ENCODE results near the gene HOOK2. TPM values are rescaled to one million over a fixed set of nuclear protein-coding genes. Genes with fewer than 3 reads are reported as not detected.

Gene HOOK2
- total RNA-seq, 1 experiment from 2014 or later: 70.0 TPM

GRCh38 chr19:12737835-12738351, 37.5 kb downstream of the HOOK2 start:
- ChIA-PET CTCF (interaction anchor here (1.7 kb wide), 1 partner anchor 23 kb away, joined by 14 read pairs; no protein-coding TSS in a partner anchor), POLR2A (interaction anchor here (1.3 to 5.3 kb wide), 2 partner anchors 15 to 42 kb away, joined by 4 to 44 read pairs; partner anchors contain the start of genes FBXW9 and TNPO2)
- H3K9me3 Mint-ChIP-seq: no peaks in the 10 kb centered on the region
- H3K27me3 Mint-ChIP-seq (ENCODE audit: low read depth): no peaks in the 10 kb centered on the region; the same call in 1 of the 2 replicates
- no peak for DNase-seq (ENCODE audit: low spot score)
- peaks cover 19% of the 10 kb centered on the region for H3K36me3 Mint-ChIP-seq
- TF ChIP-seq ATF1 (CRISPR knock-in tag; IDR thresholded peaks at IDR 0.05) (no peak), SMAD4 (CRISPR knock-in tag; IDR thresholded peaks at IDR 0.05) (no peak), EMX1 (CRISPR knock-in tag; IDR thresholded peaks at IDR 0.05) (no peak), ZNF416 (CRISPR knock-in tag; IDR thresholded peaks at IDR 0.05) (no peak), ARID4B (CRISPR knock-in tag; IDR thresholded peaks at IDR 0.05; ENCODE audit: borderline replicate concordance) (no peak), FOXK1 (CRISPR knock-in tag; IDR thresholded peaks at IDR 0.05) (no peak), AFF4 (CRISPR knock-in tag; IDR thresholded peaks at IDR 0.05; ENCODE audit: borderline replicate concordance) (no peak), NFATC4 (CRISPR knock-in tag; IDR thresholded peaks at IDR 0.05) (no peak), MYBL2 (CRISPR knock-in tag; IDR thresholded peaks at IDR 0.05) (no peak), FOXP1 (CRISPR knock-in tag; IDR thresholded peaks at IDR 0.05; ENCODE audit: borderline replicate concordance) (no peak), RELA (CRISPR knock-in tag; IDR thresholded peaks at IDR 0.05; ENCODE audit: borderline replicate concordance) (no peak), MLX (CRISPR knock-in tag; IDR thresholded peaks at IDR 0.05) (no peak), KAT7 (CRISPR knock-in tag; IDR thresholded peaks at IDR 0.05; ENCODE audit: borderline replicate concordance) (no peak)
- TF ChIP-seq, protein P1, sequence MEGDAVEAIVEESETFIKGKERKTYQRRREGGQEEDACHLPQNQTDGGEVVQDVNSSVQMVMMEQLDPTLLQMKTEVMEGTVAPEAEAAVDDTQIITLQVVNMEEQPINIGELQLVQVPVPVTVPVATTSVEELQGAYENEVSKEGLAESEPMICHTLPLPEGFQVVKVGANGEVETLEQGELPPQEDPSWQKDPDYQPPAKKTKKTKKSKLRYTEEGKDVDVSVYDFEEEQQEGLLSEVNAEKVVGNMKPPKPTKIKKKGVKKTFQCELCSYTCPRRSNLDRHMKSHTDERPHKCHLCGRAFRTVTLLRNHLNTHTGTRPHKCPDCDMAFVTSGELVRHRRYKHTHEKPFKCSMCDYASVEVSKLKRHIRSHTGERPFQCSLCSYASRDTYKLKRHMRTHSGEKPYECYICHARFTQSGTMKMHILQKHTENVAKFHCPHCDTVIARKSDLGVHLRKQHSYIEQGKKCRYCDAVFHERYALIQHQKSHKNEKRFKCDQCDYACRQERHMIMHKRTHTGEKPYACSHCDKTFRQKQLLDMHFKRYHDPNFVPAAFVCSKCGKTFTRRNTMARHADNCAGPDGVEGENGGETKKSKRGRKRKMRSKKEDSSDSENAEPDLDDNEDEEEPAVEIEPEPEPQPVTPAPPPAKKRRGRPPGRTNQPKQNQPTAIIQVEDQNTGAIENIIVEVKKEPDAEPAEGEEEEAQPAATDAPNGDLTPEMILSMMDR (IDR thresholded peaks at IDR 0.05): no peak
- H3K4me1 Mint-ChIP-seq: peaks cover 20% of the 10 kb centered on the region
- peak overlapping the region; percentile 100 for H3K4me3 Mint-ChIP-seq
- H3K27ac Mint-ChIP-seq: no peak overlapping the region
- no peak for ATAC-seq
